Retinal pigment epithelial cell (primary cell): ENCODE measurements around the gene YPEL5.

Experiments used
- DNase-seq: peaks from one replicate; pipeline ENCODE4 v3.0.0-alpha.2; 2010; ENCODE audit warnings: low read depth
- H3K4me3 ChIP-seq: 2 replicates; pipeline ENCODE4 v1.5.1; 2011; ENCODE audit warnings: mild to moderate bottlenecking, low read length, control low read depth, moderate library complexity
- TF ChIP-seq, protein P1 (sequence below): conservative IDR thresholded peaks from 2 replicates; pipeline ENCODE4 v1.5.1; 2011; ENCODE audit warnings: low read depth, low read length, control low read depth, inconsistent platforms

Gene YPEL5

DNA sequence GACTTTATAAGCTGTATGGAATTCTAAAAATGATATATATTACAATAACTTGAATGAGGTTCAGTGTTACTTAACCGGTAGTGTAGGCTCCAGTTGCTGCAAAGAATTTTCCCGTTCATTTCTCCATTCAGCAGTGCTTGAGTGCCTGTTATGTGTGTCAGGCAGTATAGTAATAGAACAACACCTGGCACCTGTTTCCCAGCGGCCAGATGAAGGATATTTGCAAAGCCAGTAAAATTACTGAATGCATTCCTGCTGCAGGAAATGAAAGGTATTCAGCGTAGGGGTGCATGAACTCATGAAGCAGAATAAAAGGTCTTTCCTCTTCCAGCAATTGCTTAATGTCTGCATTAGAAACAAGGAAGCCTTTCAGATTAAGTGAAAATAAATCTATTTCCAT is 18.8 kb downstream of the YPEL5 start:
- TF ChIP-seq, protein P1, sequence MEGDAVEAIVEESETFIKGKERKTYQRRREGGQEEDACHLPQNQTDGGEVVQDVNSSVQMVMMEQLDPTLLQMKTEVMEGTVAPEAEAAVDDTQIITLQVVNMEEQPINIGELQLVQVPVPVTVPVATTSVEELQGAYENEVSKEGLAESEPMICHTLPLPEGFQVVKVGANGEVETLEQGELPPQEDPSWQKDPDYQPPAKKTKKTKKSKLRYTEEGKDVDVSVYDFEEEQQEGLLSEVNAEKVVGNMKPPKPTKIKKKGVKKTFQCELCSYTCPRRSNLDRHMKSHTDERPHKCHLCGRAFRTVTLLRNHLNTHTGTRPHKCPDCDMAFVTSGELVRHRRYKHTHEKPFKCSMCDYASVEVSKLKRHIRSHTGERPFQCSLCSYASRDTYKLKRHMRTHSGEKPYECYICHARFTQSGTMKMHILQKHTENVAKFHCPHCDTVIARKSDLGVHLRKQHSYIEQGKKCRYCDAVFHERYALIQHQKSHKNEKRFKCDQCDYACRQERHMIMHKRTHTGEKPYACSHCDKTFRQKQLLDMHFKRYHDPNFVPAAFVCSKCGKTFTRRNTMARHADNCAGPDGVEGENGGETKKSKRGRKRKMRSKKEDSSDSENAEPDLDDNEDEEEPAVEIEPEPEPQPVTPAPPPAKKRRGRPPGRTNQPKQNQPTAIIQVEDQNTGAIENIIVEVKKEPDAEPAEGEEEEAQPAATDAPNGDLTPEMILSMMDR: no peak
- no peak for DNase-seq
- H3K4me3 ChIP-seq: no peak overlapping the region

GRCh38 chr2:30172627-30173026 is 25.8 kb downstream of the YPEL5 start:
- TF ChIP-seq, protein P1: no peak
- no peak overlapping the region for H3K4me3 ChIP-seq

DNA sequence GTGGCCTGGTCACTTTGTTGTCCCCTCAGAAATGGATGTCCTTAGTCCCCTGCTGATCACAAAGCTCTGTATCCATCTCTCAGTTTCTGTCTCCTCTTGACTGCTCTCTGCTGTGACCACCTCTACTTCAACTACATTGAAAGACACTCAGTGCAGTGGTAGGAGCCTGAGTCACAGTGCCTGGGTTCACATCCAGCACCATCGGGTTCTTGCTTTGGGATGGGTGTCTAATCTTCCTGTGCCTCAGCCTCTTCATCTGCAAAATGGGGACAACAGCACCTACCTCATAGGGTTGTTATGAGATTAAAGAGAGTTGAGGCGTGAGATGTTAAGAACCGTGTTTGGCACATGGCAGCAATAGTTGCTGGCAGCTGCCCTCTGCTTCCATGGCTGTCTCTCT is 30.6 kb downstream of the YPEL5 start:
- TF ChIP-seq, protein P1: no peak

More at GRCh38 chr2:30172627-30173026, 25.8 kb downstream of the YPEL5 start:
- DNase-seq: no peak

GRCh38 chr2:30177956-30178355 is 31.1 kb downstream of the YPEL5 start:
- DNase-seq: no peak
- H3K4me3 ChIP-seq: no peak overlapping the region
- TF ChIP-seq, protein P1: no peak

More for the DNA sequence above, 30.6 kb downstream of the YPEL5 start:
- H3K4me3 ChIP-seq: no peak overlapping the region
- no peak for DNase-seq

- no peak overlapping the region for H3K4me3 ChIP-seq
- TF ChIP-seq, protein P1: no peak
- no peak for DNase-seq
These were observed 32.0 kb downstream of the YPEL5 start for GRCh38 chr2:30178618-30179434.

GRCh38 chr2:30179536-30179935 is 32.7 kb downstream of the YPEL5 start:
- H3K4me3 ChIP-seq: no peak overlapping the region
- TF ChIP-seq, protein P1: no peak
- DNase-seq: no peak

- TF ChIP-seq, protein P1: no peak
- no peak for DNase-seq
- H3K4me3 ChIP-seq: no peak overlapping the region
These were observed 33.4 kb downstream of the YPEL5 start for GRCh38 chr2:30180226-30180625.
